Measurements from ENCODE around the gene NSUN4.
"Not testable (repeated sequence)": the region's sequence is repeated elsewhere in the genome, so short reads cannot be mapped to it uniquely, and the experiment has no call there.

- TF ChIP-seq, protein P1, sequence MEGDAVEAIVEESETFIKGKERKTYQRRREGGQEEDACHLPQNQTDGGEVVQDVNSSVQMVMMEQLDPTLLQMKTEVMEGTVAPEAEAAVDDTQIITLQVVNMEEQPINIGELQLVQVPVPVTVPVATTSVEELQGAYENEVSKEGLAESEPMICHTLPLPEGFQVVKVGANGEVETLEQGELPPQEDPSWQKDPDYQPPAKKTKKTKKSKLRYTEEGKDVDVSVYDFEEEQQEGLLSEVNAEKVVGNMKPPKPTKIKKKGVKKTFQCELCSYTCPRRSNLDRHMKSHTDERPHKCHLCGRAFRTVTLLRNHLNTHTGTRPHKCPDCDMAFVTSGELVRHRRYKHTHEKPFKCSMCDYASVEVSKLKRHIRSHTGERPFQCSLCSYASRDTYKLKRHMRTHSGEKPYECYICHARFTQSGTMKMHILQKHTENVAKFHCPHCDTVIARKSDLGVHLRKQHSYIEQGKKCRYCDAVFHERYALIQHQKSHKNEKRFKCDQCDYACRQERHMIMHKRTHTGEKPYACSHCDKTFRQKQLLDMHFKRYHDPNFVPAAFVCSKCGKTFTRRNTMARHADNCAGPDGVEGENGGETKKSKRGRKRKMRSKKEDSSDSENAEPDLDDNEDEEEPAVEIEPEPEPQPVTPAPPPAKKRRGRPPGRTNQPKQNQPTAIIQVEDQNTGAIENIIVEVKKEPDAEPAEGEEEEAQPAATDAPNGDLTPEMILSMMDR (IDR thresholded peaks at IDR 0.05; ENCODE audit: borderline replicate concordance, extremely low read depth, low read length, poor library complexity, severe bottlenecking) = not testable (repeated sequence)
- not testable (repeated sequence) for TF ChIP-seq EZH2 (IDR thresholded peaks at IDR 0.05; ENCODE audit: borderline replicate concordance, low read depth, low read length, severe bottlenecking)
Observed at GRCh38 chr1:46337409-46337808, 3.2 kb upstream of the NSUN4 start.

Measured in DND-41 (cell line).